ENCODE data around the gene HSD17B7. TPM values are rescaled to one million over a fixed set of nuclear protein-coding genes. Genes with fewer than 3 reads are reported as not detected.
"Not testable (repeated sequence)": the region's sequence is repeated elsewhere in the genome, so short reads cannot be mapped to it uniquely, and the experiment has no call there.

The HSD17B7 gene
- total RNA-seq, 2 donors from 2014 or later = 22.0 to 26.4 TPM

- Mint-ChIP-seq H3K4me1 (ENCODE audit: low read depth) (no peaks in the 10 kb centered on the region), H3K4me3 (no peak overlapping the region), H3K9me3 (peaks cover 0 to 2% of the 10 kb centered on the region in 2 donors), H3K36me3 (ENCODE audit: insufficient read depth in 2 of 2) (peaks cover 0 to 1% of the 10 kb centered on the region in 2 donors), H3K27ac (no peak overlapping the region), H3K27me3 (ENCODE audit: low read depth) (peaks cover 31% of the 10 kb centered on the region)
- ATAC-seq (replicated peaks in 1 of 2) (no peak), DNase-seq (no peak)
Observed at GRCh38 chr1:162782671-162783070, 7.8 kb upstream of the HSD17B7 start.

DNA sequence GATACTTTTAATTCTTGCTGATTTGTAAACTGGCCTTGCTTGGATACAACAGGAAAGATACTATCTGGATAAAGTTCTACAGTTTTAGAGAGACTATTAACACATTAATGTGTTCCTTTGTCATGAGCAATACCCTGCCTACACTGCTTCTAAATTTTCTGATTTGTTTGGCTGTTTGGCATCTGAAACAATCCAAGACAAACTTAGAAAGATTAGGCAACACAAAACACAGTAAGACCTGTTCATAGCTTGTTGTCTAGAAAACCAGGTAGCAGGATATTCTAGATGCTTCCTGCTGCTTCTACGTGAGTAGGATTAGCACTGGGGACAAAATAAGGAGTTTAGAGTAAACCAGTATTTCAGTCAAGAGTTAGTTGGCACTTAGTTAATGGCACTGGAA is 5.6 kb upstream of the HSD17B7 start:
- DNase-seq; ATAC-seq (replicated peaks in 1 of 2); H3K36me3 Mint-ChIP-seq (ENCODE audit: insufficient read depth in 2 of 2); H3K4me3 Mint-ChIP-seq; H3K27ac Mint-ChIP-seq; H3K9me3 Mint-ChIP-seq; H3K4me1 Mint-ChIP-seq (ENCODE audit: low read depth): not testable (repeated sequence)
- peaks cover 27% of the 10 kb centered on the region for H3K27me3 Mint-ChIP-seq (ENCODE audit: low read depth)

GRCh38 chr1:162788783-162789182 is 1.7 kb upstream of the HSD17B7 start:
- H3K4me1 Mint-ChIP-seq (ENCODE audit: low read depth); H3K4me3 Mint-ChIP-seq; DNase-seq; H3K27me3 Mint-ChIP-seq (ENCODE audit: low read depth); H3K36me3 Mint-ChIP-seq (ENCODE audit: insufficient read depth in 2 of 2); ATAC-seq (replicated peaks in 1 of 2); H3K9me3 Mint-ChIP-seq; H3K27ac Mint-ChIP-seq: not testable (repeated sequence)

GRCh38 chr1:162790985-162791357 is 469 bp downstream of the HSD17B7 start:
- DNase-seq = peak in 1 of 2 donors; percentile 3
- Mint-ChIP-seq H3K27ac (peak overlapping the region; percentile 95), H3K4me3 (peak overlapping the region; percentile 88 to 89)
- ATAC-seq (replicated peaks in 1 of 2); H3K36me3 Mint-ChIP-seq (ENCODE audit: insufficient read depth in 2 of 2); H3K4me1 Mint-ChIP-seq (ENCODE audit: low read depth); H3K27me3 Mint-ChIP-seq (ENCODE audit: low read depth); H3K9me3 Mint-ChIP-seq: not testable (repeated sequence)

DNA sequence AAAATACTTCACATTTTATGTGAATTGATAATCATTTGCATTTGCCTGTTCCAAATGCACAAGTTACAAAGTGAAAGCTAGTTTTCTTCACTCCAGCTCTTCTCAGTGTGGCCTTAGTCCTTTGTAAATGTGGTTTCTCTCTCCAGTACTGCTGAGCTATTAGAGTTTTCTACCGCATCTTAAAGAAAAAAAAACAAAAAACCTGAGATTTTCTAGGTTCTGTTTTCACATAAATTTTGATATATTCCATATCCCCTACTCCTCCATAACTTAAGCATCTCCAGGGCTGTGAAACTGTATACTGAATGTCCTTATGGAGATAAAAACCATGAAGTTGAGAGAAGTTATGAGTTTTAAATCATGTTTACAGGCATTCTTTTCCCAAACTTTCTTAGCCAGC is 3.8 kb downstream of the HSD17B7 start:
- ATAC-seq (replicated peaks in 1 of 2); H3K4me1 Mint-ChIP-seq (ENCODE audit: low read depth); H3K27me3 Mint-ChIP-seq (ENCODE audit: low read depth); H3K9me3 Mint-ChIP-seq; DNase-seq; H3K4me3 Mint-ChIP-seq; H3K27ac Mint-ChIP-seq; H3K36me3 Mint-ChIP-seq (ENCODE audit: insufficient read depth in 2 of 2): not testable (repeated sequence)

- ATAC-seq (replicated peaks in 1 of 2); H3K4me1 Mint-ChIP-seq (ENCODE audit: low read depth); H3K27ac Mint-ChIP-seq; DNase-seq; H3K36me3 Mint-ChIP-seq (ENCODE audit: insufficient read depth in 2 of 2); H3K9me3 Mint-ChIP-seq; H3K4me3 Mint-ChIP-seq; H3K27me3 Mint-ChIP-seq (ENCODE audit: low read depth): not testable (repeated sequence)
Observed at GRCh38 chr1:162796617-162797279, 6.2 kb downstream of the HSD17B7 start.

DNA sequence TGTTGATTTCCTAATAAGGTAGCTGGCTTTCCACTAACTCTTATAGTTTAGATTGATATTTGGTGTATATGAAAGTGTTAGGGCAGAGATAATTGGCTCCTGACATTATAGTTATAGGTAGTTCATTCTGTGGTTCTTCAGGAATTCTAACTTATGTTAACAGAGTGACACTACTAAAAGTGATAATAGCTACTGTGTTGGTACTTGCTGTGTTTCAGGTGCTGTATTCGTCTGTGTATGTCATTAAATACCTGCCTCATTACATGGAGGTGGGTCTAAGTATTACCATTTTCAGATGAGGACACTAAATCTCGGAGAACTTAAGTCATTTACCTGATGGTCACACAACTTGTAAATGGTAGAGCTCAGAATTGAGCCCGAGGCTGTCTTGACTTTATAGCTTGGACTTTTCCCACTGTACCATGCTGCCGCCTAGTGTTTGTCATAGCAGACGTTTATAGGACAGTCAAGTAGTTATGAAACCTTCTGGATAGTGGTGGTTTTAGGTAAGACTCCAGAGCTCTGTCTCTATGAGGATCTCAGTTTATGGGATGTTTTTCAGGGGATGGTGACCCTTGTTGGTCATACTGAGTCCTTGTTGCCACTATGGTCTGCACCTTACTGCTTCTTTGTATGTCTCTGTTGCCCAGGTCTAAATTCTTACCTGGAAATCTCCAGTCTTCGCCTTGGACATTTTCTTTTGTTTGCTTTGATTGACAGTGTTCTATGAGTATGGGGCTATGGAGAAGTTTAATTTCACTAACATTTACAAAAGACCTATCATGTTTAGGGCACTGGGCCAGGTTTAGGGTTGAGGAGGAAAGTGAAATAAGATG is 9.7 kb downstream of the HSD17B7 start:
- not testable (repeated sequence) for H3K4me1 Mint-ChIP-seq (ENCODE audit: low read depth); H3K27me3 Mint-ChIP-seq (ENCODE audit: low read depth); DNase-seq; ATAC-seq (replicated peaks in 1 of 2); H3K9me3 Mint-ChIP-seq; H3K27ac Mint-ChIP-seq; H3K36me3 Mint-ChIP-seq (ENCODE audit: insufficient read depth in 2 of 2); H3K4me3 Mint-ChIP-seq

DNA sequence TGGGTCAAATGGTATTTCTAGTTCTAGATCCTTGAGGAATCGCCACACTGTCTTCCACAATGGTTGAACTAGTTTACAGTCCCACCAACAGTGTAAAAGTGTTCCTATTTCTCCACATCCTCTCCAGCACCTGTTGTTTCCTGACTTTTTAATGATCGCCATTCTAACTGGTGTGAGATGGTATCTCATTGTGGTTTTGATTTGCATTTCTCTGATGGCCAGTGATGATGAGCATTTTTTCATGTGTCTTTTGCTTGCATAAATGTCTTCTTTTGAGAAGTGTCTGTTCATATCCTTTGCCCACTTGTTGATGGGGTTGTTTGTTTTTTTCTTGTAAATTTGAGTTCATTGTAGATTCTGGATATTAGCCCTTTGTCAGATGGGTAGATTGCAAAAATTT is 17.0 kb downstream of the HSD17B7 start:
- not testable (repeated sequence) for H3K27ac Mint-ChIP-seq; H3K27me3 Mint-ChIP-seq (ENCODE audit: low read depth); H3K4me3 Mint-ChIP-seq; ATAC-seq (replicated peaks in 1 of 2); DNase-seq; H3K9me3 Mint-ChIP-seq; H3K4me1 Mint-ChIP-seq (ENCODE audit: low read depth)
- peaks cover 9 to 22% of the 10 kb centered on the region in 2 donors for H3K36me3 Mint-ChIP-seq (ENCODE audit: insufficient read depth in 2 of 2)

DNA sequence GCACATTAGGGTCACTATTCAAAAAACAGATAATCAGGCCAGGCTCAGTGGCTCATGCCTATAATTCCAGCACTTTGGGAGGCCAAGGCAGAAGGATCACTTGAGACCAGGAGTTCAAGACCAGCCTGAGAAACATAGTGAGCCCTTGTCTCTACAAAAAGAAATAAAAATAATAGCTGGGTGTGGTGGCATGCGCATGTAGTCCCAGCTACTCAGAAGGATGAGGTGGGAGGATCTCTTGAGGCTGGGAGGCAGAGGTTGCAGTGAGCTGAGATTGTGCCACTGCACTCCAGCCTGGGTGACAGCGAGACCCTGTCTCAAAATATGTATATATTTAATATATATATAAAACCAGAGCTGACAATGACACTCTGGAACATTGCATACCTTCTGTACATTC is 21.9 kb downstream of the HSD17B7 start:
- peaks cover 3 to 14% of the 10 kb centered on the region in 2 donors for H3K36me3 Mint-ChIP-seq (ENCODE audit: insufficient read depth in 2 of 2)
- H3K27me3 Mint-ChIP-seq (ENCODE audit: low read depth); DNase-seq; H3K4me1 Mint-ChIP-seq (ENCODE audit: low read depth); ATAC-seq (replicated peaks in 1 of 2); H3K4me3 Mint-ChIP-seq; H3K9me3 Mint-ChIP-seq; H3K27ac Mint-ChIP-seq: not testable (repeated sequence)

GRCh38 chr1:162818136-162818535 is 27.6 kb downstream of the HSD17B7 start:
- H3K4me3 Mint-ChIP-seq; H3K36me3 Mint-ChIP-seq (ENCODE audit: insufficient read depth in 2 of 2); ATAC-seq (replicated peaks in 1 of 2); DNase-seq; H3K9me3 Mint-ChIP-seq; H3K27ac Mint-ChIP-seq: not testable (repeated sequence)
- Mint-ChIP-seq H3K27me3 (ENCODE audit: low read depth) (peaks cover 22% of the 10 kb centered on the region), H3K4me1 (ENCODE audit: low read depth) (peaks cover 15% of the 10 kb centered on the region)

DNA sequence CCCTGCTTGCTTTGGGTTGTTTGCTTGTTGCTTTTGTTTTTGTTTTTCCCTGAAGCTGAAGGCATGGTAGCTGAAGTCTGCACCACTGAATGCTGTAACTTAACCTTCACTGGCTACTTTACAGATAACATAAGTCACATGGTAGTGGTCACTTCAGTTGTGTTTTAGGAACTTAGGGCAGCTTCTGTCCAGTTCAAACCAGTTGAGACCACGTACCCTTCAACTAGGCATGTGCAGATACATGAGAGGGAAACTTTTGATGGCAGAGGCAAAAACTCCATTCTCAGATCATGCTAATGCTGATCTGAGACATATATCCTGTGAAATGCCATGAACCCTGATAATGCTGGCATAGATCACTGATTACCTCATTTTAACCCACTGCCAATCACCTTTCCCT is 28.2 kb downstream of the HSD17B7 start:
- not testable (repeated sequence) for DNase-seq; H3K9me3 Mint-ChIP-seq; H3K4me3 Mint-ChIP-seq; H3K36me3 Mint-ChIP-seq (ENCODE audit: insufficient read depth in 2 of 2); ATAC-seq (replicated peaks in 1 of 2); H3K27ac Mint-ChIP-seq
- H3K4me1 Mint-ChIP-seq (ENCODE audit: low read depth) = peaks cover 20% of the 10 kb centered on the region
- H3K27me3 Mint-ChIP-seq (ENCODE audit: low read depth) = peaks cover 27% of the 10 kb centered on the region

DNA sequence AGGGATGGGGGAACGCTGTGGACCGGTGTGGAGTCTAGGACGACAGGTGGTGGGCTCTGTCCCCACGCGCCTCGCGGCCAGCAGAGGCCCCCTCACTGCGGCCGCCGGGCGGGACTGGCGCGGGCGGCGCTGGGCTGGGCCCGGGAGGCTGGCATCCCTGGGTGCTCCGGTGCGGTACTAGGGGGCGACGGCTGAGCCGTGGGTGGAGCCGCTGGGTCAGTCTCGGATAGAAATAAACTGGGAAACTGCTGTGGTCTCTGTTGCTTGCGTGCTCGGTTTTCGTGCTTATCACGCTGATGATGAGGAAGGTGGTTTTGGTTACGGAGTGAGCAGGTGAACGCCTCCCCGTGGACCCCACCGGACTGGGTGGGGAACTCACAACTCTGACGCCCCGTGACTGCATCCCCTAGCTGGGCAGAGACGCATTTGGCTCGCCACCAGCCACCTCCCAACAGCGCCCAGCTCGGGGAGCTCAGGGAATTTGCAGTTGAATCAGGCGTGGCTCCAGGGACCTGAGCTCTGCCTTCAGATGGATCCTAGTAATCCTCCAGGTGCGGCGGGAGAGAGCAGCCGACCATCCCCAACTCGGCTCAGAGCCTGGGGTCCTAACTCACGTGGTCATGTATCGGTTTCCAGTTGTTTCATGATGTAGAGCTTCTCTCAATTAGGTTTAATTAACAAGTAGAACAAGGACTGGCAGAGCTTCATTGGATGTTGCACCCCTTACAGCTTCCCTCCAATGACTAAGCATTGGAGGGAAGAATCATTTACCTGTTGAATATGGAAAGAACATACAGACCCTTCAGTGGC is 32.1 kb downstream of the HSD17B7 start:
- Mint-ChIP-seq H3K4me1 (ENCODE audit: low read depth) (peaks cover 20% of the 10 kb centered on the region), H3K27me3 (ENCODE audit: low read depth) (peaks cover 55% of the 10 kb centered on the region), H3K9me3 (no peaks in the 10 kb centered on the region), H3K27ac (peak overlapping the region; percentile 69), H3K36me3 (ENCODE audit: insufficient read depth in 2 of 2) (no peaks in the 10 kb centered on the region), H3K4me3 (peak overlapping the region; percentile 73 to 84)
- peak; percentile 56 to 70 for ATAC-seq (replicated peaks in 1 of 2)
- DNase-seq = peak; percentile 6 to 11

DNA sequence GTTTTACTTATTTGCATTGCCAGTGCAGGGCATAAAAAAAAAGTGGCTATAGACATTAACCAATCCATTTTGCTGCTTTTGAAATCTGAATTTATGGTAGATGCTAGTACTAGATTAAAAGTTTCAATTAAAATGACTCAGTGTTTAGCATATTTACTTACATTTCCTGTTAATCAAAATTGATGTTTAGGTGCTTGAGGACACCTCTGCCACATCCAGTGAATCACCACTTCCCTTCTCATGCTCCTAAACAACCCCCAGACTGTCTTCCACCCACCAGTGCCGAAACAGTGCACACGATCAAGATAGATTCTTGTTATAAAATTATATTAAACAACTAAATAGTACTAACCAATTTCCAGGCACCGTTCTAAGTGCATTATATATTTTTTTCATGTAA is 32.7 kb downstream of the HSD17B7 start:
- DNase-seq = peak in 1 of 2 donors; percentile 9
- peak; percentile 78 to 79 for ATAC-seq (replicated peaks in 1 of 2)
- no peak overlapping the region for H3K27ac Mint-ChIP-seq
- peaks cover 20% of the 10 kb centered on the region for H3K4me1 Mint-ChIP-seq (ENCODE audit: low read depth)
- no peaks in the 10 kb centered on the region for H3K9me3 Mint-ChIP-seq
- H3K36me3 Mint-ChIP-seq (ENCODE audit: insufficient read depth in 2 of 2) = no peaks in the 10 kb centered on the region
- H3K4me3 Mint-ChIP-seq = peak overlapping the region; percentile 73 to 84
- H3K27me3 Mint-ChIP-seq (ENCODE audit: low read depth) = peaks cover 56% of the 10 kb centered on the region

All from activated T-cell treated with anti-CD3 and anti-CD28 coated beads, Interleukin-2, amount 50 U/mL, for 72 hours (primary cell).